OCI-LY3 (cell line): Measurements from ENCODE around the gene NRXN2.

Source experiments
- H2AFZ ChIP-seq: fragments of 200-600, 300-600 bp; shearing (Covaris generic); 2 replicates; pipeline ENCODE4 v1.6.0; 2014; ENCODE audit warnings: antibody characterized with exemption, low read depth, low read length
- H3K27ac ChIP-seq: fragments of 200-600, 300-600 bp; sonication (generic); 2 replicates; pipeline ENCODE4 v1.5.1; 2014; ENCODE audit warnings: mild to moderate bottlenecking, low read length, moderate library complexity, mixed read lengths
- H3K27me3 ChIP-seq: fragments of 200-600, 300-600 bp; sonication (generic); 2 replicates; pipeline ENCODE4 v1.6.1; 2014; ENCODE audit warnings: low read depth, low read length, mixed read lengths
- H3K36me3 ChIP-seq: fragments of 200-600, 300-600 bp; sonication (generic); replicated peaks from 2 replicates; pipeline ENCODE3; 2014; ENCODE audit warnings: low read depth, low read length, mixed read lengths
- H3K4me1 ChIP-seq: fragments of 300-600, 200-600 bp; sonication (generic); 2 replicates; pipeline ENCODE4 v1.6.1; 2014; ENCODE audit warnings: low read length, mixed read lengths
- H3K4me2 ChIP-seq: fragments of 200-600, 300-600 bp; sonication (generic); 2 replicates; pipeline ENCODE4 v1.6.1; 2014; ENCODE audit warnings: low read length, mixed read lengths
- H3K4me3 ChIP-seq: fragments of 300-600, 200-600 bp; sonication (generic); 2 replicates; pipeline ENCODE4 v1.5.1; 2014; ENCODE audit warnings: antibody characterized with exemption, mild to moderate bottlenecking, low read length, moderate library complexity
- H3K79me2 ChIP-seq: fragments of 300-600, 200-600 bp; shearing (Covaris generic); 2 replicates; pipeline ENCODE4 v1.6.1; 2014; ENCODE audit warnings: mild to moderate bottlenecking, low read length, mixed read lengths
- H3K9ac ChIP-seq: fragments of 300-600, 200-600 bp; shearing (Covaris generic); 2 replicates; pipeline ENCODE4 v1.6.0; 2014; ENCODE audit warnings: mild to moderate bottlenecking, low read length, moderate library complexity
- H3K9me3 ChIP-seq: fragments of 200-600, 300-600 bp; shearing (Covaris generic); 2 replicates; pipeline ENCODE4 v1.6.1; 2014; ENCODE audit warnings: low read length, mixed read lengths; ENCODE audit not compliant: insufficient read depth
- H4K20me1 ChIP-seq: fragments of 200-600, 300-600 bp; sonication (generic); 2 replicates; pipeline ENCODE4 v1.6.1; 2016; ENCODE audit warnings: low read length, mixed read lengths; ENCODE audit not compliant: insufficient read depth
- CTCF ChIP-seq: fragments of 200-600, 300-600 bp; sonication (generic); IDR thresholded peaks from 2 replicates; pipeline ENCODE4 v1.5.1; 2014; ENCODE audit warnings: antibody characterized with exemption, low read length, low read depth
- EZH2phosphoT487 ChIP-seq: fragments of 200-600 bp; shearing (Covaris generic); IDR thresholded peaks from 2 replicates; pipeline ENCODE4 v1.6.1; 2018; ENCODE audit warnings: antibody characterized with exemption, mixed run types, low read depth

NRXN2 gene

GRCh38 chr11:64568041-64568571 lies 154.9 kb downstream of the NRXN2 start:
- Histone ChIP-seq H3K9me3 (no peaks in the 10 kb centered on the region), H3K4me1 (0 out of 2 replicates have a peak, but pooled peaks cover 5% of the 10 kb centered on the region), H3K36me3 (no peaks in the 10 kb centered on the region), H3K4me2 (no peak overlapping the region), H4K20me1 (no peaks in the 10 kb centered on the region), H3K27me3 (peaks cover 9% of the 10 kb centered on the region; the same call in 1 of the 2 replicates), H3K4me3 (no peak overlapping the region), H3K9ac (no peak overlapping the region), H2AFZ (no peak overlapping the region), H3K27ac (no peak overlapping the region), H3K79me2 (no peaks in the 10 kb centered on the region)
- no peak for TF ChIP-seq CTCF
- TF ChIP-seq EZH2phosphoT487: no peak

- Histone ChIP-seq H3K4me3 (peak overlapping the region; percentile 51), H3K4me1 (0 out of 2 replicates have a peak, but pooled peaks cover 5% of the 10 kb centered on the region), H3K79me2 (no peaks in the 10 kb centered on the region), H4K20me1 (no peaks in the 10 kb centered on the region), H2AFZ (peak overlapping the region; percentile 95), H3K9ac (peak overlapping the region; percentile 35; the same call in 1 of the 2 replicates), H3K36me3 (no peaks in the 10 kb centered on the region), H3K27me3 (0 out of 2 replicates have a peak, but pooled peaks cover 1% of the 10 kb centered on the region), H3K27ac (no peak overlapping the region), H3K9me3 (no peaks in the 10 kb centered on the region), H3K4me2 (peak overlapping the region; percentile 41)
- TF ChIP-seq CTCF (no peak), EZH2phosphoT487 (no peak)
Observed at GRCh38 chr11:64566915-64567891, 155.8 kb downstream of the NRXN2 start.

- TF ChIP-seq EZH2phosphoT487: no peak
- TF ChIP-seq CTCF: no peak
- H3K27me3 ChIP-seq: no peaks in the 10 kb centered on the region
- peak overlapping the region; percentile 95 for H2AFZ ChIP-seq
- 0 out of 2 replicates have a peak, but pooled peaks cover 5% of the 10 kb centered on the region for H3K4me1 ChIP-seq
- H3K9ac ChIP-seq: peak overlapping the region; percentile 35; the same call in 1 of the 2 replicates
- H3K79me2 ChIP-seq: no peaks in the 10 kb centered on the region
- peak overlapping the region; percentile 51 for H3K4me3 ChIP-seq
- H3K27ac ChIP-seq: no peak overlapping the region
- no peaks in the 10 kb centered on the region for H3K9me3 ChIP-seq
- no peaks in the 10 kb centered on the region for H4K20me1 ChIP-seq
- H3K4me2 ChIP-seq: peak overlapping the region; percentile 41
- no peaks in the 10 kb centered on the region for H3K36me3 ChIP-seq
Observed at GRCh38 chr11:64566042-64566914, 156.7 kb downstream of the NRXN2 start.
